GM23338 (cell line): ENCODE results near the gene POP7.

Experiments
- EZH2 ChIP-seq: fragments of 200-600 bp; sonication (generic); IDR thresholded peaks from one replicate; pipeline ENCODE4 v1.8.0; 2017; ENCODE audit warnings: antibody characterized with exemption, mild to moderate bottlenecking, low read depth; ENCODE audit not compliant: unreplicated experiment
- EZH2phosphoT487 ChIP-seq: fragments of 200-600 bp; sonication (generic); IDR thresholded peaks from one replicate; pipeline ENCODE4 v1.8.1; 2018; ENCODE audit warnings: antibody characterized with exemption; ENCODE audit not compliant: unreplicated experiment
- POLR2AphosphoS5 ChIP-seq: IDR thresholded peaks from 2 replicates; pipeline ENCODE4 v1.6.1; 2016; ENCODE audit warnings: antibody characterized with exemption, low read depth
- STAT1 ChIP-seq: IDR thresholded peaks from one replicate; pipeline ENCODE4 v1.6.1; 2016; ENCODE audit warnings: antibody characterized with exemption; ENCODE audit not compliant: unreplicated experiment
- ZNF331 ChIP-seq: fragments of 250-450 bp; sonication (Bioruptor Pico); IDR thresholded peaks from 2 replicates; pipeline ENCODE4 v1.5.0; 2020; ENCODE audit warnings: low read depth, mild to moderate bottlenecking, moderate library complexity
- TF ChIP-seq, protein P1 (sequence below), 2 experiments: fragments of 200-600 bp in 1 of 2; sonication (generic) in 1 of 2; conservative IDR thresholded peaks; 2 replicates each; pipeline versions ENCODE4 v1.5.1 to v1.6.1; 2016 to 2017; ENCODE audit warnings: antibody characterized with exemption in 2 of 2, low read depth in 2 of 2, mild to moderate bottlenecking in 2 of 2, moderate library complexity in 1 of 2

DNA sequence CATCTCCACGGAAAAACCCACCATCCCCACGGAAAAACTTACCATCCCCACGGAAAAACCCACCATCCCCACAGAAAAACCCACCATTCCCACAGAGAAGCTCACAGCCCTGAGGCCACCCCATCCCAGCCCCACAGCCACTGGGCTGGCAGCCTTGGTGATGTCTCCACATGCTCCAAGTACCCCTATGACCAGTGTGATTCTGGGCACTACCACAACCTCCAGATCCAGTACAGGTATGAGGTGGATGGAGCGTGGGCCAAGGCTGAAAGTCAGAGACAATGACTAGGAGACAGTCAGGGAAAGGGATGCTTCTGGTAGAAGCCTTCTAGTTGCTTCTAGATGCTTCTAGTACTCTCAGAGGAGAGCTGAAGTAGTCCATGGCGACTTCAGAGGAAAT, 47.1 kb downstream of the POP7 start:
- TF ChIP-seq, protein P1, sequence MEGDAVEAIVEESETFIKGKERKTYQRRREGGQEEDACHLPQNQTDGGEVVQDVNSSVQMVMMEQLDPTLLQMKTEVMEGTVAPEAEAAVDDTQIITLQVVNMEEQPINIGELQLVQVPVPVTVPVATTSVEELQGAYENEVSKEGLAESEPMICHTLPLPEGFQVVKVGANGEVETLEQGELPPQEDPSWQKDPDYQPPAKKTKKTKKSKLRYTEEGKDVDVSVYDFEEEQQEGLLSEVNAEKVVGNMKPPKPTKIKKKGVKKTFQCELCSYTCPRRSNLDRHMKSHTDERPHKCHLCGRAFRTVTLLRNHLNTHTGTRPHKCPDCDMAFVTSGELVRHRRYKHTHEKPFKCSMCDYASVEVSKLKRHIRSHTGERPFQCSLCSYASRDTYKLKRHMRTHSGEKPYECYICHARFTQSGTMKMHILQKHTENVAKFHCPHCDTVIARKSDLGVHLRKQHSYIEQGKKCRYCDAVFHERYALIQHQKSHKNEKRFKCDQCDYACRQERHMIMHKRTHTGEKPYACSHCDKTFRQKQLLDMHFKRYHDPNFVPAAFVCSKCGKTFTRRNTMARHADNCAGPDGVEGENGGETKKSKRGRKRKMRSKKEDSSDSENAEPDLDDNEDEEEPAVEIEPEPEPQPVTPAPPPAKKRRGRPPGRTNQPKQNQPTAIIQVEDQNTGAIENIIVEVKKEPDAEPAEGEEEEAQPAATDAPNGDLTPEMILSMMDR (conservative IDR thresholded peaks at IDR 0.05; ENCODE audit: low read depth in 2 of 2) = no peak
- TF ChIP-seq EZH2 (no peak), ZNF331 (CRISPR knock-in tag) (no peak), STAT1 (no peak), EZH2phosphoT487 (no peak), POLR2AphosphoS5 (no peak)
